Activated naive CD4-positive, alpha-beta T cell treated with anti-CD3 and anti-CD28 coated beads, Interleukin-2, amount 10 ng/mL, durations not matched to agents 7 days and 5 days (primary cell): Measurements from ENCODE around the gene BMAL2.

Source experiments
- CTCF ChIA-PET: fragments of 350-600 bp; sonication (Branson Sonifier 250); formaldehyde crosslinking; loops from one replicate; lab custom pipeline; 2021; ENCODE audit warnings: antibody characterized with exemption; lab: Charles Lee
- DNase-seq: peaks from one replicate; pipeline ENCODE4 v3.0.0-alpha.2; 2020
- H3K27ac Mint-ChIP-seq: one replicate; pipeline ENCODE4 v1.8.0; 2021; ENCODE audit warnings: mild to moderate bottlenecking, moderate library complexity, mixed read lengths
- H3K27me3 Mint-ChIP-seq: one replicate; pipeline ENCODE4 v1.8.0; 2021; ENCODE audit warnings: mild to moderate bottlenecking, mixed read lengths
- H3K36me3 Mint-ChIP-seq: one replicate; pipeline ENCODE4 v1.8.0; 2021; ENCODE audit warnings: mixed read lengths
- H3K4me1 Mint-ChIP-seq: one replicate; pipeline ENCODE4 v1.8.0; 2021; ENCODE audit warnings: mixed read lengths
- H3K4me3 Mint-ChIP-seq: one replicate; pipeline ENCODE4 v1.8.0; 2021; ENCODE audit warnings: mild to moderate bottlenecking, moderate library complexity, mixed read lengths
- H3K9me3 Mint-ChIP-seq: one replicate; pipeline ENCODE4 v1.8.0; 2021; ENCODE audit warnings: mixed read lengths

Gene BMAL2

GRCh38 chr12:27347779-27348178 lies 15.1 kb downstream of the BMAL2 start:
- Mint-ChIP-seq H3K4me3 (no peak overlapping the region), H3K4me1 (no peaks in the 10 kb centered on the region), H3K9me3 (no peaks in the 10 kb centered on the region), H3K27me3 (no peaks in the 10 kb centered on the region), H3K27ac (no peak overlapping the region), H3K36me3 (no peaks in the 10 kb centered on the region)
- CTCF ChIA-PET = interaction anchor here (1.1 kb wide), 1 partner anchor 14 kb away, joined by 3 read pairs; no protein-coding TSS in a partner anchor
- no peak for DNase-seq

GRCh38 chr12:27351476-27351875 lies 18.8 kb downstream of the BMAL2 start:
- H3K4me1 Mint-ChIP-seq = no peaks in the 10 kb centered on the region
- no peaks in the 10 kb centered on the region for H3K9me3 Mint-ChIP-seq
- CTCF ChIA-PET = interaction anchor here (0.5 kb wide), 1 partner anchor 84 kb away, joined by 4 read pairs; no protein-coding TSS in a partner anchor
- DNase-seq = no peak
- H3K36me3 Mint-ChIP-seq = no peaks in the 10 kb centered on the region
- H3K27ac Mint-ChIP-seq = no peak overlapping the region
- H3K4me3 Mint-ChIP-seq = no peak overlapping the region
- peaks cover 5% of the 10 kb centered on the region for H3K27me3 Mint-ChIP-seq

- no peaks in the 10 kb centered on the region for H3K36me3 Mint-ChIP-seq
Observed at GRCh38 chr12:27355486-27355885, 22.9 kb downstream of the BMAL2 start.

GRCh38 chr12:27355979-27356378 lies 23.3 kb downstream of the BMAL2 start:
- no peaks in the 10 kb centered on the region for H3K9me3 Mint-ChIP-seq
- H3K36me3 Mint-ChIP-seq = no peaks in the 10 kb centered on the region
- no peak overlapping the region for H3K4me3 Mint-ChIP-seq
- no peak for DNase-seq
- H3K27ac Mint-ChIP-seq = no peak overlapping the region
- H3K4me1 Mint-ChIP-seq = no peaks in the 10 kb centered on the region
- H3K27me3 Mint-ChIP-seq = peaks cover 5% of the 10 kb centered on the region
- CTCF ChIA-PET = no interaction called here

More at GRCh38 chr12:27355486-27355885, 22.9 kb downstream of the BMAL2 start:
- CTCF ChIA-PET = no interaction called here
- no peak for DNase-seq
- H3K4me1 Mint-ChIP-seq = no peaks in the 10 kb centered on the region
- H3K4me3 Mint-ChIP-seq = no peak overlapping the region
- H3K27me3 Mint-ChIP-seq = peaks cover 5% of the 10 kb centered on the region
- no peaks in the 10 kb centered on the region for H3K9me3 Mint-ChIP-seq
- no peak overlapping the region for H3K27ac Mint-ChIP-seq

- Mint-ChIP-seq H3K36me3 (no peaks in the 10 kb centered on the region), H3K9me3 (no peaks in the 10 kb centered on the region), H3K27me3 (peaks cover 16% of the 10 kb centered on the region), H3K4me3 (no peak overlapping the region), H3K27ac (no peak overlapping the region), H3K4me1 (no peaks in the 10 kb centered on the region)
- CTCF ChIA-PET = no interaction called here
- no peak for DNase-seq
Observed at GRCh38 chr12:27359578-27360340, 27.1 kb downstream of the BMAL2 start.

GRCh38 chr12:27361372-27361771 lies 28.7 kb downstream of the BMAL2 start:
- Mint-ChIP-seq H3K27me3 (peaks cover 10% of the 10 kb centered on the region), H3K9me3 (no peaks in the 10 kb centered on the region), H3K4me1 (no peaks in the 10 kb centered on the region), H3K4me3 (no peak overlapping the region), H3K36me3 (no peaks in the 10 kb centered on the region), H3K27ac (no peak overlapping the region)
- DNase-seq = no peak
- CTCF ChIA-PET = interaction anchor here (1.0 kb wide), 1 partner anchor 13 kb away, joined by 3 read pairs; no protein-coding TSS in a partner anchor

GRCh38 chr12:27366621-27367020 lies 34.0 kb downstream of the BMAL2 start:
- no peak for DNase-seq
- no peaks in the 10 kb centered on the region for H3K9me3 Mint-ChIP-seq
- H3K4me1 Mint-ChIP-seq = no peaks in the 10 kb centered on the region
- no peaks in the 10 kb centered on the region for H3K36me3 Mint-ChIP-seq
- peaks cover 10% of the 10 kb centered on the region for H3K27me3 Mint-ChIP-seq
- CTCF ChIA-PET = no interaction called here
- no peak overlapping the region for H3K4me3 Mint-ChIP-seq
- no peak overlapping the region for H3K27ac Mint-ChIP-seq

GRCh38 chr12:27367078-27367477 lies 34.4 kb downstream of the BMAL2 start:
- no peak overlapping the region for H3K4me3 Mint-ChIP-seq
- H3K4me1 Mint-ChIP-seq = no peaks in the 10 kb centered on the region
- no peak overlapping the region for H3K27ac Mint-ChIP-seq
- no peaks in the 10 kb centered on the region for H3K9me3 Mint-ChIP-seq
- CTCF ChIA-PET = no interaction called here
- H3K36me3 Mint-ChIP-seq = no peaks in the 10 kb centered on the region
- H3K27me3 Mint-ChIP-seq = peaks cover 7% of the 10 kb centered on the region
- DNase-seq = no peak

GRCh38 chr12:27382171-27382795 lies 49.6 kb downstream of the BMAL2 start:
- Mint-ChIP-seq H3K36me3 (no peaks in the 10 kb centered on the region), H3K27ac (no peak overlapping the region), H3K4me1 (no peaks in the 10 kb centered on the region), H3K27me3 (no peaks in the 10 kb centered on the region), H3K9me3 (no peaks in the 10 kb centered on the region), H3K4me3 (no peak overlapping the region)
- CTCF ChIA-PET = interaction anchor here (1.5 kb wide), 1 partner anchor 271 kb away, joined by 6 read pairs; no protein-coding TSS in a partner anchor
- DNase-seq = no peak
